ENCODE measurements around the gene CPSF4L. TPM values are rescaled to one million over a fixed set of nuclear protein-coding genes. Genes with fewer than 3 reads are reported as not detected.

The CPSF4L gene
- total RNA-seq, 2 donors from 2014 or later = not detected

GRCh38 chr17:73297934-73298861, 36.5 kb upstream of the CPSF4L start:
- no peaks in the 10 kb centered on the region for H3K36me3 Mint-ChIP-seq (ENCODE audit: insufficient read depth in 2 of 2)
- H3K4me3 Mint-ChIP-seq = no peak overlapping the region
- no peak overlapping the region for H3K27ac Mint-ChIP-seq
- no peaks in the 10 kb centered on the region for H3K9me3 Mint-ChIP-seq
- no peaks in the 10 kb centered on the region for H3K27me3 Mint-ChIP-seq (ENCODE audit: low read depth)
- no peaks in the 10 kb centered on the region for H3K4me1 Mint-ChIP-seq (ENCODE audit: low read depth)
- no peak for ATAC-seq (replicated peaks in 1 of 2)
- no peak for DNase-seq

- Mint-ChIP-seq H3K27me3 (ENCODE audit: low read depth) (peaks cover 5% of the 10 kb centered on the region), H3K9me3 (no peaks in the 10 kb centered on the region), H3K4me3 (no peak overlapping the region), H3K4me1 (ENCODE audit: low read depth) (peaks cover 25% of the 10 kb centered on the region), H3K36me3 (ENCODE audit: insufficient read depth in 2 of 2) (no peaks in the 10 kb centered on the region), H3K27ac (no peak overlapping the region)
- ATAC-seq (replicated peaks in 1 of 2) (no peak), DNase-seq (no peak)
Observed at GRCh38 chr17:73293480-73293911, 31.8 kb upstream of the CPSF4L start.

GRCh38 chr17:73293031-73293430, 31.4 kb upstream of the CPSF4L start:
- H3K4me1 Mint-ChIP-seq (ENCODE audit: low read depth) = peaks cover 25% of the 10 kb centered on the region
- H3K27ac Mint-ChIP-seq = no peak overlapping the region
- DNase-seq (no peak), ATAC-seq (replicated peaks in 1 of 2) (no peak)
- no peaks in the 10 kb centered on the region for H3K36me3 Mint-ChIP-seq (ENCODE audit: insufficient read depth in 2 of 2)
- peaks cover 5% of the 10 kb centered on the region for H3K27me3 Mint-ChIP-seq (ENCODE audit: low read depth)
- no peaks in the 10 kb centered on the region for H3K9me3 Mint-ChIP-seq
- no peak overlapping the region for H3K4me3 Mint-ChIP-seq

DNA sequence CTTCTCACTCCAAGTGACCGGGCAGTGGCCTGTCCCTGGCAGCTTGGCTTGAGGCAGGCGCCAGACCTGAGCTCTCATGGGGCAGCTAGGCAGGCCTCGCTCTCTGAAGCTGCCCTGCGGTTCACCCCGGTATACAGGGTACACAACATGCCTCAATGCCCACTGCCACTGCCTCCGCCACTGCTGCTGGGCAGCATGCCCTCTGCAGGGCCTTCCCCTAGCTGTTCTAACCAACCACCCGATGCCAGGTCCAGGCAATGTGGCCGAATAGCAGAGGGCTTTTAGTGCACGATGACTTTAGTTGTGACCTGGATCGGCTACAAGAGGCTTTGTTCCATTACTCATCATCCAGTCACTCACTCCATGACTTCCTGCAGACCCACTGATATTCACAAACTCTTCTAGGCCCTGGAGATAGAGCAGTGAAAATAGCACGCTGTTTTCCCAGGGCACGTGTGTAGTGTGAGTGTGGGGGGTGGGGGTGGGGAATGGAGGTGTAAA, 30.4 kb upstream of the CPSF4L start:
- no peaks in the 10 kb centered on the region for H3K9me3 Mint-ChIP-seq
- H3K4me3 Mint-ChIP-seq = no peak overlapping the region
- no peaks in the 10 kb centered on the region for H3K36me3 Mint-ChIP-seq (ENCODE audit: insufficient read depth in 2 of 2)
- H3K27ac Mint-ChIP-seq = no peak overlapping the region
- H3K27me3 Mint-ChIP-seq (ENCODE audit: low read depth) = peaks cover 5% of the 10 kb centered on the region
- no peak for ATAC-seq (replicated peaks in 1 of 2)
- DNase-seq = no peak
- H3K4me1 Mint-ChIP-seq (ENCODE audit: low read depth) = peaks cover 25% of the 10 kb centered on the region

DNA sequence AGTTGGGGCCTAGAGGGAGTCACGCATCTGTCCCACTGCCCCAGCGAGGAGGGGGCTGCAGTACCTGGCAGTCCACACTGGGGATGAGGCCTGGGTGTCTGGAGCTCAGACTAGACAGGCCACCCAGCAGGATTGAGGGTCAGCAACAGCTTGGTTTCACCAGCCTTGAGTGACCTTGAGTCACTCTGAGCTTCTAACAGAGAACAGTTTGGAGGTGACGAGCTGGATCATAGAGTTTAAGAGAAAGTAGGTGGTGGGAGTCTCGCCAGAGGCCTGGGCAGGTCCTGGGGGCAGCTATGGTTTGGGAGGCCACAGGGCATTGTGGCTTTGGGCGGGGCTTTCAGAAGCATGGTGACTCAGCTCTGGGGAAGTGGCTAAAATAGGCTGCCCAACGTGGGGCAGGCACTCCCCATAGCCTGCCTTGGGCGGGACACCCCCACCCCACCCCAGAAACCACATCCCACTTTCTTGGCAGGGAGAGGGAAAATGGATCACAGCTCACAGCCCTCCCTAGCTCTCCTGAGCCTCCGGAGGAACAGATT, 29.7 kb upstream of the CPSF4L start:
- H3K4me3 Mint-ChIP-seq = no peak overlapping the region
- no peaks in the 10 kb centered on the region for H3K9me3 Mint-ChIP-seq
- H3K27ac Mint-ChIP-seq = no peak overlapping the region
- DNase-seq = peak; percentile 12 to 17
- ATAC-seq (replicated peaks in 1 of 2) = peak; percentile 51 to 65
- H3K4me1 Mint-ChIP-seq (ENCODE audit: low read depth) = peaks cover 25% of the 10 kb centered on the region
- peaks cover 5% of the 10 kb centered on the region for H3K27me3 Mint-ChIP-seq (ENCODE audit: low read depth)
- H3K36me3 Mint-ChIP-seq (ENCODE audit: insufficient read depth in 2 of 2) = no peaks in the 10 kb centered on the region

- Mint-ChIP-seq H3K4me3 (no peak overlapping the region), H3K27me3 (ENCODE audit: low read depth) (peaks cover 5% of the 10 kb centered on the region), H3K36me3 (ENCODE audit: insufficient read depth in 2 of 2) (no peaks in the 10 kb centered on the region), H3K27ac (no peak overlapping the region), H3K9me3 (no peaks in the 10 kb centered on the region), H3K4me1 (ENCODE audit: low read depth) (peaks cover 25% of the 10 kb centered on the region)
- ATAC-seq (replicated peaks in 1 of 2) (no peak), DNase-seq (no peak)
Observed at GRCh38 chr17:73290399-73291259, 28.9 kb upstream of the CPSF4L start.

DNA sequence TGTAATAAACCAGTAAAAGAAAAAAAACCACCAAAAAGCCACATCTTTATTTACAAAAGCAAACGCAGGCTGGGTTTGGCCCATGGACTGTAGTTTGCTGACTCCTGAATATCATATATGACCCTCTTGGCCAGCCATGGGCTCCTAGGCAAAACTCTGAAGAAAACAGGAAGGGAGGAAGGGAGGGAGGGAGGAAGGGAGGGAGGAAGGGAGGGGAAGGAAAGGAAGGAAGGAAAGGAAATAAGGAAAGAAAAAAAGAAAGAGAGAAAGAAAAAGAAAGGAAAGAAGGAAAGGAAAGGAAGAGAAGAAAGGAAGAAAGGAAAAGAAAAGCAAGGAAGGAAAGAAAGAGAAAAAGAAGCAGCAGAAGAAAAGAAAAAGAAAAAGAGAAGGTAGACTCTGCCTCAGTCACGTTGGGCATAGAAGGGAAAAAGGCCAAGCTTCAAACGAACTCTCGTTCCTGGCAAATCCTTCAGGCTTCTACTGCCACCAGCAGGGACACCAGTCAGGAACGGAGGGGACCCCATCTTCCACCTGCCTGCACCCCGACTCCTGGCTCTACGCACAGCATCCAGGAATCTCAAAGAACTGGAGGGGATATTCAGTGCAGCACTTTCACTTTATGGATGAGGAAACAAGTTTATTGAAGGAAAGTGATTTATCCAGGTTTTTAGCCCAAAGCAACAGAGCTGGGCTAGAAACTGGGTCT, 28.0 kb upstream of the CPSF4L start:
- Mint-ChIP-seq H3K9me3 (no peaks in the 10 kb centered on the region), H3K36me3 (ENCODE audit: insufficient read depth in 2 of 2) (no peaks in the 10 kb centered on the region), H3K4me1 (ENCODE audit: low read depth) (peaks cover 25% of the 10 kb centered on the region), H3K27me3 (ENCODE audit: low read depth) (peaks cover 5% of the 10 kb centered on the region), H3K4me3 (no peak overlapping the region), H3K27ac (no peak overlapping the region)
- DNase-seq (no peak), ATAC-seq (replicated peaks in 1 of 2) (no peak)

- no peak overlapping the region for H3K27ac Mint-ChIP-seq
- ATAC-seq (replicated peaks in 1 of 2) = no peak
- H3K36me3 Mint-ChIP-seq (ENCODE audit: insufficient read depth in 2 of 2) = no peaks in the 10 kb centered on the region
- H3K9me3 Mint-ChIP-seq = no peaks in the 10 kb centered on the region
- DNase-seq = no peak
- H3K4me3 Mint-ChIP-seq = no peak overlapping the region
- peaks cover 5% of the 10 kb centered on the region for H3K27me3 Mint-ChIP-seq (ENCODE audit: low read depth)
- peaks cover 25% of the 10 kb centered on the region for H3K4me1 Mint-ChIP-seq (ENCODE audit: low read depth)
Observed at GRCh38 chr17:73288534-73289302, 27.0 kb upstream of the CPSF4L start.

DNA sequence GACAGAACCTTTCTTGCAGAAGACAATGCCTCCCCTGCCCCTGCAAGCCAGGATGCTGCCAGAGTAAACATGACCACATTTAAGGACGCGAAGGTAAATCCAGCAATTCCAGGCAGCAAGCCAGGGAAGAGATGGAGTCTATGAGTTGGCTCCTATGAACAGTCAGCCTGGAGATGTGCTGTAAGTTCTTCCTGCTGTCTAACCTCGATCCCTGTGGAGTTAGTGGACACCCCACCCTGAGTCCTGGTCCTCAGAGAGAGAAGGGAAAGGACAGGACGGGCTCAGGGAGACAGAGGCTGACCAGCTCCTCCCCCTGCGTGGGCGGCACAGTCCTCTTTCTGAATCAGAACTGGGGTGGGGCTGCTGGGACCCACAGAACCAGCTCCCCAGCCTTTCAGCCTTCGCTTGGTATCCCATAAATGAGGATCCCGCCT, 25.2 kb upstream of the CPSF4L start:
- H3K36me3 Mint-ChIP-seq (ENCODE audit: insufficient read depth in 2 of 2) = no peaks in the 10 kb centered on the region
- ATAC-seq (replicated peaks in 1 of 2) (no peak), DNase-seq (no peak)
- no peak overlapping the region for H3K4me3 Mint-ChIP-seq
- no peak overlapping the region for H3K27ac Mint-ChIP-seq
- no peaks in the 10 kb centered on the region for H3K9me3 Mint-ChIP-seq
- peaks cover 5% of the 10 kb centered on the region for H3K27me3 Mint-ChIP-seq (ENCODE audit: low read depth)
- peaks cover 24% of the 10 kb centered on the region for H3K4me1 Mint-ChIP-seq (ENCODE audit: low read depth)

GRCh38 chr17:73285916-73286862, 24.5 kb upstream of the CPSF4L start:
- no peak overlapping the region for H3K27ac Mint-ChIP-seq
- H3K4me1 Mint-ChIP-seq (ENCODE audit: low read depth) = peaks cover 17% of the 10 kb centered on the region
- no peaks in the 10 kb centered on the region for H3K9me3 Mint-ChIP-seq
- ATAC-seq (replicated peaks in 1 of 2) (no peak), DNase-seq (no peak)
- H3K36me3 Mint-ChIP-seq (ENCODE audit: insufficient read depth in 2 of 2) = no peaks in the 10 kb centered on the region
- H3K4me3 Mint-ChIP-seq = no peak overlapping the region
- H3K27me3 Mint-ChIP-seq (ENCODE audit: low read depth) = peaks cover 5% of the 10 kb centered on the region

DNA sequence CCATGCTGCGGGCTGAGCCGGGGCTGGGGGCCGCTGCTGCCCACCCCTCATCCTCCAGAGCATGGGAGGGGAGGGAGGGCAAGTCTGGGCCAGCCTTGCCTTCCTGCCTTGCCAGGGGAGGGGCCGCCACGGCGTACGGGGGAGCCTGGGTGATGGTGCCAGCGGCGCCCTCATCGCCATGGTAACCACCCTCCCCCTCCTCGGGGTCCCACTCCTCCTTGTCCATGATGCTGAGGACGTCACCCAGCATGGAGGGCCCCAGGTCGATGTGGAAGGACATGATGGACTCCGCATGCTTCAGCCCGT, 23.9 kb upstream of the CPSF4L start:
- H3K9me3 Mint-ChIP-seq = no peaks in the 10 kb centered on the region
- DNase-seq (no peak), ATAC-seq (replicated peaks in 1 of 2) (no peak)
- H3K4me1 Mint-ChIP-seq (ENCODE audit: low read depth) = peaks cover 11% of the 10 kb centered on the region
- no peaks in the 10 kb centered on the region for H3K36me3 Mint-ChIP-seq (ENCODE audit: insufficient read depth in 2 of 2)
- H3K27ac Mint-ChIP-seq = no peak overlapping the region
- peaks cover 5% of the 10 kb centered on the region for H3K27me3 Mint-ChIP-seq (ENCODE audit: low read depth)
- H3K4me3 Mint-ChIP-seq = no peak overlapping the region

Measured in activated T-cell treated with anti-CD3 and anti-CD28 coated beads, Interleukin-2, amount 50 U/mL, for 72 hours (primary cell).